ENCODE data around the gene GAS2L1.

Gene GAS2L1

DNA sequence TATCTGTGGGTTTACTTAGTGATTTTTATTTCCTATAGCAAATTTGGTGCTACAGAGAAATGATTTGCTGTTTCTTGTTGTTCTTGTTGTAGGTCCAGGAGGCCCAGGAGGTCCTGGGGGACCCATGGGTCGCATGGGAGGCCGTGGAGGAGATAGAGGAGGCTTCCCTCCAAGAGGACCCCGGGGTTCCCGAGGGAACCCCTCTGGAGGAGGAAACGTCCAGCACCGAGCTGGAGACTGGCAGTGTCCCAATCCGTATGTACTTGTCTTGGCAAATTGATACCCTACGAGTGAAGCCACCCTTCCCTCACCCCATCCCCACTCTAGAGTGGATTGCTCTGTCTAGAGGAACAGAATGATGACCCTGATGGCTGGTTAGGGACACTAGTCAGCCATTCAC lies 7.8 kb upstream of the GAS2L1 start:
- TF ChIP-seq, protein P1, sequence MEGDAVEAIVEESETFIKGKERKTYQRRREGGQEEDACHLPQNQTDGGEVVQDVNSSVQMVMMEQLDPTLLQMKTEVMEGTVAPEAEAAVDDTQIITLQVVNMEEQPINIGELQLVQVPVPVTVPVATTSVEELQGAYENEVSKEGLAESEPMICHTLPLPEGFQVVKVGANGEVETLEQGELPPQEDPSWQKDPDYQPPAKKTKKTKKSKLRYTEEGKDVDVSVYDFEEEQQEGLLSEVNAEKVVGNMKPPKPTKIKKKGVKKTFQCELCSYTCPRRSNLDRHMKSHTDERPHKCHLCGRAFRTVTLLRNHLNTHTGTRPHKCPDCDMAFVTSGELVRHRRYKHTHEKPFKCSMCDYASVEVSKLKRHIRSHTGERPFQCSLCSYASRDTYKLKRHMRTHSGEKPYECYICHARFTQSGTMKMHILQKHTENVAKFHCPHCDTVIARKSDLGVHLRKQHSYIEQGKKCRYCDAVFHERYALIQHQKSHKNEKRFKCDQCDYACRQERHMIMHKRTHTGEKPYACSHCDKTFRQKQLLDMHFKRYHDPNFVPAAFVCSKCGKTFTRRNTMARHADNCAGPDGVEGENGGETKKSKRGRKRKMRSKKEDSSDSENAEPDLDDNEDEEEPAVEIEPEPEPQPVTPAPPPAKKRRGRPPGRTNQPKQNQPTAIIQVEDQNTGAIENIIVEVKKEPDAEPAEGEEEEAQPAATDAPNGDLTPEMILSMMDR (IDR thresholded peaks at IDR 0.05; ENCODE audit: low read length, missing control alignments), result no peak
- DNase-seq (ENCODE audit: low read depth), result no peak
- H3K4me3 ChIP-seq (replicated peaks; ENCODE audit: low read depth, low read length), result no peak overlapping the region

DNA sequence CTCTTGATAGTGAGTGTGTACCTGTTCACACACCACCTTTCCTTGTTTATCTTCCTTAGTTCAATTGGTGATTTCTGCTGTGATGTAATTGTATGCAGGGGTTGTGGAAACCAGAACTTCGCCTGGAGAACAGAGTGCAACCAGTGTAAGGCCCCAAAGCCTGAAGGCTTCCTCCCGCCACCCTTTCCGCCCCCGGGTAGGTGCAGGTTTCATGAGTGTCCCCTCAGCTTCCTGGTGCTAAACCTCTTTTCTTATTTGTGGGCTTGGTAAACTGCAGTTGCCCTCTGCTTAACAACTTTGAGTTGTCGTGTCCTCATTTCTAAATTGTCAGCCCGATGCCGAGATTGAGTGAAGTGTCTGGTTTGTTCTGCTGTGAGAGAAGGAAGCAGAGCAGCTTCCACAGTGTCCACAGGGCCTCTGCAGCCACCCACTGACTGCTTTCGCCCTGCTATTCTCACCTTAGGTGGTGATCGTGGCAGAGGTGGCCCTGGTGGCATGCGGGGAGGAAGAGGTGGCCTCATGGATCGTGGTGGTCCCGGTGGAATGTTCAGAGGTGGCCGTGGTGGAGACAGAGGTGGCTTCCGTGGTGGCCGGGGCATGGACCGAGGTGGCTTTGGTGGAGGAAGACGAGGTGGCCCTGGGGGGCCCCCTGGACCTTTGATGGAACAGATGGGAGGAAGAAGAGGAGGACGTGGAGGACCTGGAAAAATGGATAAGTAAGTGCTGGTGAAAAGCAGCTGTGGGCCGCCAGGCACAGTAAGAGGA lies 7.1 kb upstream of the GAS2L1 start:
- TF ChIP-seq, protein P1 (IDR thresholded peaks at IDR 0.05; ENCODE audit: low read length, missing control alignments), result no peak
- DNase-seq (ENCODE audit: low read depth), result no peak
- H3K4me3 ChIP-seq (replicated peaks; ENCODE audit: low read depth, low read length), result no peak overlapping the region

DNA sequence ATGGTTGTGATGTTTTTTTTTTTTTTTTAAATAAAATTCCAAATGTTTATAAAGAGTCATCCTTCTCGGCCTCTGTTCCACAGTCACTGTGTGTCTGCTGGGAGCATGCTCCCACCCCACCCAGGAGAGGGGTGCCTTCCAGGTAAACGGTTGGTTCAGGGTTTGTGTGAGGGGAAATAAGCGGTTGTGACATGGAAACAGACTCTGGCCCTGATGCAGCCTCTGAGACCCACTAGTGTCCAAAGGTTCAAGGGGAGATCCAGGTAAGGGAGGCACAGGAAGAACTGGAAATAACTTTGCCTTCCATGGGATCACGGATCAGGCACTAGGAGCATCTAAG lies 6.0 kb upstream of the GAS2L1 start:
- TF ChIP-seq, protein P1 (IDR thresholded peaks at IDR 0.05; ENCODE audit: low read length, missing control alignments), result no peak
- H3K4me3 ChIP-seq (replicated peaks; ENCODE audit: low read depth, low read length), result no peak overlapping the region
- no peak for DNase-seq (ENCODE audit: low read depth)

DNA sequence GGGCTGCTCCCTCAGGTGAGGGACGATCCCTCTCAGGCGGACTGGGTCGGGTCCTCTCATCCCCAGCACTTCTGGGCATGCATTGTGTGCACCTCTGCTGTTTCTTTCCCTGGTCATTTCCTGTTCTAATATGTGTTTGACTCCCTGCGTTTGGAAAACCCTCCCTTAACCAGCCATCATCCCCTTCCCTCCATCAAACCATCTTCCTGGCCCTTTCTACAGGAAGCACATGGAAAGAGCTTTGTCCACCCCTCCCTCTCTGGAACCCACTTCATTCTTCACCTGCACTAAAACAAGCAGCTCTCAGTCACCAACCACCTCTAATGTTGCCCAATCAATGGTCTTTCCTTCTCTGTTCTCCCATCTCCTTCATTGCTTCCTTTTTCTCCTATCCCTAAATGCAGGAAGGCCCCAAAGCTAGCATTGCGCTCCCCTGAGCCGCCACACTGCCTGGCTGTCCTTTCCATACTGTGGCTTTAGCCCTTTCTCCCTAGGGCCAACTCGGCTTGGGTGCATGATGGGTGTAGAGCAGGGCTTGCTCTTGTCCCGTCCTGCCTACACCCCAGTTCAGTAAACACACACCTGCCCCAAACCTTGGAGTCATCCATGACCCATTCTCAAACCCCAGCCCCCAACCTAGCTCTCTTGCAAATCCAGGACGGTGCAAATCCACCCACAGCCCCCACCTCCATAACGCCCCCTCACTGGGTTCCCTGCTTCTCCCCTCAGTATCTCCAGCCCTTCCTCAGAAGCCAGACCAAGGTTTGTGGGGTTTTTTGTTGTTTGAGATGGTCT lies 5.4 kb upstream of the GAS2L1 start:
- H3K4me3 ChIP-seq (replicated peaks; ENCODE audit: low read depth, low read length), result no peak overlapping the region
- TF ChIP-seq, protein P1 (IDR thresholded peaks at IDR 0.05; ENCODE audit: low read length, missing control alignments), result no peak
- DNase-seq (ENCODE audit: low read depth), result no peak

DNA sequence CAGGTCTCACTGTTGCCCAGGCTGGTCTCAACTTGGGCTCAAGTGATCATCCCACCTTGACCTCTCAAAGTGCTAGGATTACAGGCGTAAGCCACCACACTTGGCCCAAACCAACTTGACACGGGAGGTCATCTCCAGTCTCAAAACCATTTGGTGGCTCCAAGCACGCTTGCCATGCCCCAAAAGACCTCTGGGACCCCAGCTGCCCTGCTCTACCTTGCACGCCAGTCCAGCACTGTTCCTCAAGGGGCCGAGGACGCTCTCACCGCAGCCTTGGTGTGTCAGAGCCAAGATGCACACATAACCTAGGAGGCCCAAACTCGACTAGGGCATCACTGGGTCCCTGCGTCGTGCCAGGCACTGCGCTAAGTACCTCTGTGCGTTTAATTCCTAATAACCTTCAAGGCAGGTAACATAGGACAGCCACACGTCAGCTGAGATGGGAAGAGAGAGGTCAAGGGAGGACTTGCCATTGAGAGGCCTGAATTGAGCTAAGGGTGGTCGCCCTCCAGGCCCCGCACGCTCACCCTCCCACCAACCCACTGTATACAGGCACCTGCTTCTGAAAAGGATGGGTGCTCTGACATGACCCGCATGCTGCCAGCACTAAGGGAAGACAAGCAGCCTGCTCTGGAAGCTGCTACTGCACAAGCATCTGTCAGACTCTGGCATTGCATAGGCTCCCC lies 4.6 kb upstream of the GAS2L1 start:
- DNase-seq (ENCODE audit: low read depth), result no peak
- H3K4me3 ChIP-seq (replicated peaks; ENCODE audit: low read depth, low read length), result no peak overlapping the region
- TF ChIP-seq, protein P1 (IDR thresholded peaks at IDR 0.05; ENCODE audit: low read length, missing control alignments), result no peak

DNA sequence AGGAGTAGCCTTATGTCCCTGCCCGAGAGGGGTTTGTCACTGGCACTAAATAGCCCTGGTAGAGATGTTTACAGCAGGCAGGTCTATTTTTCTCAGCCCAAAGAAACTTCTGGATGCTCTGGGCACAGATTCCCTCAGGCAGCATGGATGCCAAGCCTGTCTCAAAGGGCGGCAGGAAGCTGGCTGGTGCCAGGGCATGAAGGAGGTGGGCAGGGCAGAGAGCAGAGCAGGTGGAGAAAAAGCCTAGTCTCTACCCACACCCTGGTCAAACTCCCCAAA lies 4.1 kb upstream of the GAS2L1 start:
- TF ChIP-seq, protein P1 (IDR thresholded peaks at IDR 0.05; ENCODE audit: low read length, missing control alignments), result no peak
- H3K4me3 ChIP-seq (replicated peaks; ENCODE audit: low read depth, low read length), result no peak overlapping the region
- DNase-seq (ENCODE audit: low read depth), result no peak

Measured in fibroblast of pulmonary artery (primary cell).